K562 (cell line): ENCODE data around the gene UMODL1. TPM values are rescaled to one million over a fixed set of nuclear protein-coding genes. Genes with fewer than 3 reads are reported as not detected.
A peak's percentile ranks its signal among the peaks of the same experiment; 100 is the strongest.

Source experiments
- ATAC-seq: fragments of 200-7000 bp; cut with Tn5 transposase; 3 replicates; pipeline ENCODE4 v1.9.1; 2020; ENCODE audit warnings: moderate library complexity
- BruUV-seq: library from RNA; stranded (reverse); fragments of 400-500 nt; replicated peaks from 2 replicates; lab custom pipeline; 2021; lab: Mats Ljungman, UMichigan
- CTCF ChIA-PET: fragments of 300-600 bp; formaldehyde crosslinking; extraction: SDS; loops from one replicate; lab custom pipeline; 2021; ENCODE audit warnings: low intra/inter-chr PET ratio; lab: Yijun Ruan, JAX
- POLR2A ChIA-PET: fragments of 300-600, 350-650 bp; sonication (Branson Sonifier 250); formaldehyde crosslinking; extraction: SDS; loops from one replicate; lab custom pipeline; 2021; ENCODE audit warnings: antibody characterized with exemption, inconsistent platforms; lab: Yijun Ruan, JAX
- DNase-seq, 4 experiments: peaks; one replicate each; pipeline versions ENCODE4 v3.0.0 to v3.0.0-alpha.2; 2011 to 2018; ENCODE audit warnings: low spot score in 3 of 4, mixed read lengths in 3 of 4; ENCODE audit errors: extremely low read depth in 1 of 4
- FAIRE-seq: peaks from 2 replicates; lab custom pipeline; 2011; peaks lifted over from hg19 to GRCh38; lab: Jason Lieb, UNC
- H2AFZ ChIP-seq: 2 replicates; pipeline ENCODE4 v1.6.0; 2011; ENCODE audit warnings: low read depth, low read length, control low read depth, inconsistent platforms
- H3K27ac ChIP-seq: fragments of 200-600 bp; 3 replicates; pipeline ENCODE4 v1.8.0; 2011; ENCODE audit warnings: low read depth, mild to moderate bottlenecking, control low read depth, inconsistent platforms, low read length, moderate library complexity, mixed read lengths; ENCODE audit errors: extremely low read depth
- H3K27me3 ChIP-seq, 2 experiments: fragments of 300-600 bp in 1 of 2; 2 replicates in 1 of 2; 3 replicates in 1 of 2; pipeline versions ENCODE4 v1.6.0 to v1.8.0; 2011; ENCODE audit warnings: inconsistent platforms in 2 of 2, low read length in 2 of 2, mild to moderate bottlenecking in 1 of 2, mixed read lengths in 1 of 2, moderate library complexity in 1 of 2; ENCODE audit not compliant: control insufficient read depth in 2 of 2, insufficient read depth in 2 of 2
- H3K36me3 ChIP-seq: fragments of 300-600 bp; 3 replicates; pipeline ENCODE4 v1.8.0; 2011; ENCODE audit warnings: mild to moderate bottlenecking, low read length, inconsistent platforms; ENCODE audit not compliant: control insufficient read depth, insufficient read depth
- H3K4me1 ChIP-seq, 2 experiments: fragments of 200-600 bp in 1 of 2; replicated peaks in 1 of 2; 2 replicates in 1 of 2; 3 replicates in 1 of 2; pipeline versions ENCODE4 v1.5.1 to v1.8.0; 2011; ENCODE audit warnings: inconsistent platforms in 2 of 2, low read length in 2 of 2, mild to moderate bottlenecking in 1 of 2, mixed read lengths in 1 of 2, moderate library complexity in 1 of 2; ENCODE audit not compliant: control insufficient read depth in 2 of 2, insufficient read depth in 2 of 2
- H3K4me2 ChIP-seq: 2 replicates; pipeline ENCODE4 v1.6.1; 2011; ENCODE audit warnings: low read length, control low read depth, inconsistent platforms, mixed read lengths; ENCODE audit not compliant: insufficient read depth
- H3K4me3 ChIP-seq: fragments of 200-600 bp; sonication (generic), shearing (Covaris generic); 2 replicates; pipeline ENCODE4 v1.5.1; 2016; ENCODE audit warnings: control low read depth, inconsistent platforms
- H3K79me2 ChIP-seq: fragments of 200-600 bp; 3 replicates; pipeline ENCODE4 v1.8.0; 2011; ENCODE audit warnings: low read length, inconsistent platforms; ENCODE audit not compliant: control insufficient read depth, insufficient read depth
- H3K9ac ChIP-seq, 2 experiments: 2 replicates each; pipeline versions ENCODE4 v1.6.0 to v1.6.1; 2011; ENCODE audit warnings: low read depth in 2 of 2, low read length in 2 of 2, control low read depth in 1 of 2, inconsistent platforms in 1 of 2, mild to moderate bottlenecking in 1 of 2, mixed read lengths in 1 of 2; ENCODE audit not compliant: insufficient read depth in 1 of 2
- H3K9me1 ChIP-seq: one replicate; pipeline ENCODE4 v1.6.0; 2011; ENCODE audit warnings: inconsistent platforms, mild to moderate bottlenecking, low read length, moderate library complexity; ENCODE audit not compliant: control insufficient read depth, insufficient read depth
- H3K9me3 ChIP-seq: replicated peaks from 2 replicates; pipeline ENCODE4 v1.5.1; 2011; ENCODE audit warnings: low read depth, low read length, inconsistent platforms; ENCODE audit not compliant: control insufficient read depth, insufficient read depth
- H4K20me1 ChIP-seq: replicated peaks from 2 replicates; pipeline ENCODE4 v1.6.1; 2011; ENCODE audit warnings: low read length, inconsistent platforms, mixed read lengths; ENCODE audit not compliant: control insufficient read depth, insufficient read depth
- CBFA2T2 ChIP-seq: fragments of 450-650 bp; conservative IDR thresholded peaks from 2 replicates; pipeline ENCODE4 v1.6.1; 2017; ENCODE audit warnings: mild to moderate bottlenecking
- CBFA2T3 ChIP-seq: fragments of 450-650 bp; IDR thresholded peaks from 2 replicates; pipeline ENCODE4 v1.6.1; 2017
- CREB1 ChIP-seq, 2 experiments: sonication (generic) in 1 of 2; formaldehyde crosslinking in 1 of 2; IDR thresholded peaks; 2 replicates each; pipeline versions ENCODE4 v1.6.1 to v1.8.0; 2012 to 2022; ENCODE audit warnings: inconsistent platforms in 1 of 2, mild to moderate bottlenecking in 1 of 2, missing genetic modification reagents in 1 of 2, moderate library complexity in 1 of 2
- HNRNPLL ChIP-seq: fragments of 200-400 bp; formaldehyde crosslinking; IDR thresholded peaks from 2 replicates; pipeline ENCODE4 v1.6.1; 2017; ENCODE audit warnings: low read length, low read depth, mild to moderate bottlenecking; ENCODE audit not compliant: poor library complexity, severe bottlenecking
- TAL1 ChIP-seq: fragments of 450-650 bp; IDR thresholded peaks from 2 replicates; pipeline ENCODE4 v1.6.1; 2016; ENCODE audit warnings: mild to moderate bottlenecking
- TCF3 ChIP-seq: sonication (generic); formaldehyde crosslinking; IDR thresholded peaks from 2 replicates; pipeline ENCODE4 v1.4.0; 2020; ENCODE audit warnings: mild to moderate bottlenecking, missing genetic modification reagents
- THAP12 ChIP-seq: fragments of 250-450 bp; sonication (Bioruptor Pico); IDR thresholded peaks from 2 replicates; pipeline ENCODE4 v1.9.0; 2021; ENCODE audit warnings: mild to moderate bottlenecking, inconsistent platforms
- WGBS: fragments of 100-300 bp; shearing (Covaris generic); methylation state at CpG from one replicate; pipeline ENCODE4 v1.1.6; 2016; ENCODE audit warnings: low coverage, mixed read lengths; ENCODE audit not compliant: insufficient coverage; ENCODE audit errors: missing lambda C conversion rate; 5-methylcytosine and 5-hydroxymethylcytosine counted together
- in situ Hi-C: fragments of 300-500 bp; cut with MboI; formaldehyde crosslinking; loops from 4 replicates; pipeline ENCODE4 v1.15.0; 2018; ENCODE audit warnings: inconsistent platforms, mixed read lengths
- intact Hi-C: fragments of 100-400 bp; cut with micrococcal nuclease; formaldehyde crosslinking; loops from 2 replicates; pipeline ENCODE4 v1.14.2; 2022
- polyA plus RNA-seq, 8 experiments: library from polyadenylated mRNA; depleted of rRNA in 4 of 8; stranded (reverse) in 5 of 8; unstranded in 3 of 8; fragments of >200 nt; fragmentation: Nextera tagmentation in 2 of 8; fragmentation: Illumina TruSeq in 1 of 8; extraction: Ambion mirVana in 2 of 8; extraction: Trizol in 1 of 8; gene quantifications; 2 replicates each; pipeline versions ENCODE4 v1.2.1 to v1.2.3, GENCODE V29; 2011 to 2014; ENCODE audit warnings: inconsistent platforms in 1 of 8, missing spikeins in 1 of 8
- total RNA-seq, 7 experiments: library from RNA; depleted of rRNA in 6 of 7; stranded (reverse); fragments of >200 nt in 6 of 7; fragmentation: Illumina TruSeq in 2 of 7; extraction: Trizol in 2 of 7; gene quantifications; 2 replicates each; pipeline versions ENCODE4 v1.2.1 to v1.2.3, GENCODE V29; 2011 to 2021; ENCODE audit warnings: low replicate concordance in 1 of 7
- TF ChIP-seq, protein P1 (sequence below): fragments of 250-450 bp; sonication (Bioruptor Pico); IDR thresholded peaks from 2 replicates; pipeline ENCODE4 v1.4.0; 2020; ENCODE audit warnings: mild to moderate bottlenecking, moderate library complexity

UMODL1 gene
- total and polyA plus RNA-seq, 9 of the 15 experiments (the other 6 are each of a cell fraction or from before 2014, with no cell fraction given): not detected

DNA sequence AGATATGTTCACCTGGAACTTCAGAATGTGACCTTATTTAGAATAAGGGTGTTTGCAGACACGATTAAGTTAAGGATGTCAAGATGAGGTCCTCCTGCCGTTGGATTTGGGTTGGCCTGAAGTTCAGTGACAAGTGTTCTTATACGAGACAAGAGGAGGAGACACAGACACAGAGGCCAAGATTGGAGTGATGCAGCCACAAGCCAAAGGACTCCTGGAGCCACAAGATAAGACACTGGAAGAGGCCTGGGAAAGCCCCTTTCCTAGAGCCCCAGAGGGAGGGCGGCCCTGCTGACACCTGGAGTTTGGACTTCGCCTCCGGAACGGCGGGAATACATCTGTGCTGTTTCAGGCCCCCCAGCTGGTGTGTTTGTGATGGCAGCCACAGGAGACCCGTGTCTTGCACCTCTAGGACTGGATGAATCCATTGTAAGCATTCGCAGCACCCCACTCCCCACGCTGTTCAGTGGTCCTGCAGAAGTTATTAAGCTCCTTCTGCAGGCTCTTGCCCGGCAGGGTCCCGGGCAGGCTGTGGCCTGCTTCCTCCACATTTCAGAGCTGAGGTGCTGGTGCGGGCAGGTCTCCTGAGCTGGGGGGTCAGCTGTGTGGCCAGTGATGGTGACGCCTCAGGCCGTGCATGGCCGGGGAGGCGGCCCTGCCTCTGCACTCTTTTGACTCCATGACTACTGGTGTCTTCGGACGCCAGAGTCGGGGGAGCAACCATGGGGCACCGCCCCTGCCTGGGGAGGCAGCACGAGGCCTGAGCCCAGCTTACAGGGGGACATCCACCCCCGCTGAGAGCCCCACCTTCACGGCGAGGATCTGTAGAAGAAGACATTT, 34.6 kb downstream of the UMODL1 start:
- FAIRE-seq (peak; percentile 60), ATAC-seq (no peak)
- H2AFZ ChIP-seq: no peak overlapping the region
- intact Hi-C loops: no loop called here
- no peak overlapping the region for H3K9ac ChIP-seq
- no peaks in the 10 kb centered on the region for H3K9me3 ChIP-seq
- peaks cover 4% of the 10 kb centered on the region for H3K9me1 ChIP-seq
- H3K4me2 ChIP-seq: no peak overlapping the region
- TF ChIP-seq HNRNPLL (no peak), CBFA2T2 (peak; percentile 43), CREB1 (IDR thresholded peaks at IDR 0.05) (no peak), CREB1 (CRISPR knock-in tag; IDR thresholded peaks at IDR 0.05) (no peak), TAL1 (peak; percentile 23; the same call in 1 of the 2 replicates), CBFA2T3 (peak; percentile 59), TCF3 (CRISPR knock-in tag) (peak; percentile 59), THAP12 (CRISPR knock-in tag) (no peak)
- TF ChIP-seq, protein P1, sequence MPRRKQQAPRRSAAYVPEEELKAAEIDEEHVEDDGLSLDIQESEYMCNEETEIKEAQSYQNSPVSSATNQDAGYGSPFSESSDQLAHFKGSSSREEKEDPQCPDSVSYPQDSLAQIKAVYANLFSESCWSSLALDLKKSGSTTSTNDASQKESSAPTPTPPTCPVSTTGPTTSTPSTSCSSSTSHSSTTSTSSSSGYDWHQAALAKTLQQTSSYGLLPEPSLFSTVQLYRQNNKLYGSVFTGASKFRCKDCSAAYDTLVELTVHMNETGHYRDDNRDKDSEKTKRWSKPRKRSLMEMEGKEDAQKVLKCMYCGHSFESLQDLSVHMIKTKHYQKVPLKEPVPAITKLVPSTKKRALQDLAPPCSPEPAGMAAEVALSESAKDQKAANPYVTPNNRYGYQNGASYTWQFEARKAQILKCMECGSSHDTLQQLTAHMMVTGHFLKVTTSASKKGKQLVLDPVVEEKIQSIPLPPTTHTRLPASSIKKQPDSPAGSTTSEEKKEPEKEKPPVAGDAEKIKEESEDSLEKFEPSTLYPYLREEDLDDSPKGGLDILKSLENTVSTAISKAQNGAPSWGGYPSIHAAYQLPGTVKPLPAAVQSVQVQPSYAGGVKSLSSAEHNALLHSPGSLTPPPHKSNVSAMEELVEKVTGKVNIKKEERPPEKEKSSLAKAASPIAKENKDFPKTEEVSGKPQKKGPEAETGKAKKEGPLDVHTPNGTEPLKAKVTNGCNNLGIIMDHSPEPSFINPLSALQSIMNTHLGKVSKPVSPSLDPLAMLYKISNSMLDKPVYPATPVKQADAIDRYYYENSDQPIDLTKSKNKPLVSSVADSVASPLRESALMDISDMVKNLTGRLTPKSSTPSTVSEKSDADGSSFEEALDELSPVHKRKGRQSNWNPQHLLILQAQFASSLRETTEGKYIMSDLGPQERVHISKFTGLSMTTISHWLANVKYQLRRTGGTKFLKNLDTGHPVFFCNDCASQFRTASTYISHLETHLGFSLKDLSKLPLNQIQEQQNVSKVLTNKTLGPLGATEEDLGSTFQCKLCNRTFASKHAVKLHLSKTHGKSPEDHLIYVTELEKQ (CRISPR knock-in tag): no peak
- TF ChIP-seq, all 486 proteins: peak for 4
- H3K27me3 ChIP-seq: peaks cover 74 to 88% of the 10 kb centered on the region in 2 experiments
- peaks cover 43% of the 10 kb centered on the region for H4K20me1 ChIP-seq
- no TSS peak for BruUV-seq
- peaks cover 0 to 20% of the 10 kb centered on the region in 2 experiments; a peak in 2 of 5 replicates for H3K4me1 ChIP-seq
- no peaks in the 10 kb centered on the region for H3K36me3 ChIP-seq
- ChIA-PET POLR2A (interaction anchor here (0.6 to 1.2 kb wide), 3 partner anchors 12 to 264 kb away, joined by 3 to 6 read pairs (median 4); no protein-coding TSS in a partner anchor), CTCF (no interaction called here)
- H3K79me2 ChIP-seq: no peaks in the 10 kb centered on the region
- 2% methylated on average over 26 of the region's 26 CpGs for WGBS
- peak in 1 of 4 experiments; percentile 35 for DNase-seq
- no peak overlapping the region for H3K4me3 ChIP-seq
- in situ Hi-C loops: no loop called here
- no peak overlapping the region for H3K27ac ChIP-seq
